Thoracic aorta (tissue), 2 donors: ENCODE results near the gene GMDS. TPM values are rescaled to one million over a fixed set of nuclear protein-coding genes. Genes with fewer than 3 reads are reported as not detected.

ENCODE experiments used
- ATAC-seq: fragments of 150-250 bp; one replicate; pipeline ENCODE4 v1.8.0; 2017; ENCODE audit warnings: low read depth; ENCODE audit not compliant: insufficient number of reproducible peaks, low FRiP score
- DNase-seq: peaks from one replicate; pipeline ENCODE4 v3.0.0-alpha.2; 2020; ENCODE audit warnings: low spot score
- H3K27ac ChIP-seq, 2 donors: fragments of 200-600 bp; sonication (generic); 1 replicate in 1 of 2; 2 replicates in 1 of 2; pipeline ENCODE4 v1.5.1; 2016; ENCODE audit warnings: mild to moderate bottlenecking in 2 of 2, moderate library complexity in 2 of 2
- H3K27me3 ChIP-seq: fragments of 200-600 bp; sonication (generic); replicated peaks from 2 replicates; pipeline ENCODE4 v1.6.0; 2016; ENCODE audit warnings: mild to moderate bottlenecking; ENCODE audit not compliant: insufficient read depth
- H3K36me3 ChIP-seq: fragments of 200-600 bp; sonication (generic); one replicate; pipeline ENCODE4 v1.5.1; 2016
- H3K4me1 ChIP-seq, 2 donors: fragments of 200-600 bp; sonication (generic); 1 replicate in 1 of 2; 2 replicates in 1 of 2; pipeline versions ENCODE4 v1.5.1 to v1.6.0; 2016; ENCODE audit warnings: low read depth in 2 of 2, mild to moderate bottlenecking in 1 of 2; ENCODE audit not compliant: control insufficient read depth in 1 of 2
- H3K4me3 ChIP-seq: fragments of 200-600 bp; sonication (generic); 2 replicates; pipeline ENCODE4 v1.5.1; 2016; ENCODE audit warnings: mild to moderate bottlenecking
- H3K9me3 ChIP-seq: fragments of 200-600 bp; sonication (generic); 2 replicates; pipeline ENCODE4 v1.5.1; 2016
- CTCF ChIP-seq: fragments of 200-600 bp; sonication (generic); IDR thresholded peaks from one replicate; pipeline ENCODE4 v1.5.1; 2019; ENCODE audit warnings: antibody characterized with exemption
- total RNA-seq, 2 donors: library from RNA; depleted of rRNA; stranded (reverse); fragments of >200 nt; gene quantifications; one replicate each; pipeline versions ENCODE4 v1.1.0 to v1.2.3, GENCODE V29; 2016

Gene GMDS
- total RNA-seq, 2 donors from 2014 or later: 87.8 to 87.9 TPM

- Histone ChIP-seq H3K9me3 (no peaks in the 10 kb centered on the region), H3K36me3 (no peaks in the 10 kb centered on the region), H3K4me1 (peaks cover 11 to 28% of the 10 kb centered on the region in 2 donors), H3K27ac (no peak overlapping the region), H3K27me3 (no peaks in the 10 kb centered on the region), H3K4me3 (no peak overlapping the region)
- ATAC-seq: no peak
- TF ChIP-seq CTCF: no peak
- DNase-seq: no peak
Observed at GRCh38 chr6:1984346-1984994, 260.9 kb downstream of the GMDS start.

GRCh38 chr6:1983850-1984249 lies 261.6 kb downstream of the GMDS start:
- no peaks in the 10 kb centered on the region for H3K9me3 ChIP-seq
- H3K27ac ChIP-seq: no peak overlapping the region
- peaks cover 11 to 26% of the 10 kb centered on the region in 2 donors for H3K4me1 ChIP-seq
- ATAC-seq: no peak
- DNase-seq: no peak
- no peaks in the 10 kb centered on the region for H3K36me3 ChIP-seq
- H3K4me3 ChIP-seq: no peak overlapping the region
- no peaks in the 10 kb centered on the region for H3K27me3 ChIP-seq
- no peak for TF ChIP-seq CTCF

GRCh38 chr6:1972962-1973361 lies 272.4 kb downstream of the GMDS start:
- TF ChIP-seq CTCF: no peak
- DNase-seq (no peak), ATAC-seq (no peak)
- Histone ChIP-seq H3K36me3 (no peaks in the 10 kb centered on the region), H3K9me3 (no peaks in the 10 kb centered on the region), H3K27ac (no peak overlapping the region), H3K4me1 (peaks cover 0 to 7% of the 10 kb centered on the region in 2 donors), H3K4me3 (no peak overlapping the region), H3K27me3 (no peaks in the 10 kb centered on the region)

- no peaks in the 10 kb centered on the region for H3K27me3 ChIP-seq
- H3K9me3 ChIP-seq: no peaks in the 10 kb centered on the region
- DNase-seq (no peak), ATAC-seq (no peak)
- no peak overlapping the region for H3K4me3 ChIP-seq
- no peak overlapping the region for H3K27ac ChIP-seq
- H3K36me3 ChIP-seq: no peaks in the 10 kb centered on the region
- H3K4me1 ChIP-seq: peaks cover 0 to 7% of the 10 kb centered on the region in 2 donors
- TF ChIP-seq CTCF: no peak
Observed at GRCh38 chr6:1971612-1972011, 273.8 kb downstream of the GMDS start.

- Histone ChIP-seq H3K36me3 (no peaks in the 10 kb centered on the region), H3K9me3 (no peaks in the 10 kb centered on the region), H3K4me3 (no peak overlapping the region), H3K4me1 (peaks cover 0 to 7% of the 10 kb centered on the region in 2 donors), H3K27me3 (no peaks in the 10 kb centered on the region), H3K27ac (no peak overlapping the region)
- DNase-seq: no peak
- no peak for ATAC-seq
- TF ChIP-seq CTCF: no peak
Observed at GRCh38 chr6:1970151-1970561, 275.2 kb downstream of the GMDS start.
